Measurements from ENCODE around the gene ABHD12. TPM values are rescaled to one million over a fixed set of nuclear protein-coding genes. Genes with fewer than 3 reads are reported as not detected.

The ABHD12 gene
- total and polyA plus RNA-seq, 11 donors, result 15.6 to 43.8 (median 26.5) TPM

DNA sequence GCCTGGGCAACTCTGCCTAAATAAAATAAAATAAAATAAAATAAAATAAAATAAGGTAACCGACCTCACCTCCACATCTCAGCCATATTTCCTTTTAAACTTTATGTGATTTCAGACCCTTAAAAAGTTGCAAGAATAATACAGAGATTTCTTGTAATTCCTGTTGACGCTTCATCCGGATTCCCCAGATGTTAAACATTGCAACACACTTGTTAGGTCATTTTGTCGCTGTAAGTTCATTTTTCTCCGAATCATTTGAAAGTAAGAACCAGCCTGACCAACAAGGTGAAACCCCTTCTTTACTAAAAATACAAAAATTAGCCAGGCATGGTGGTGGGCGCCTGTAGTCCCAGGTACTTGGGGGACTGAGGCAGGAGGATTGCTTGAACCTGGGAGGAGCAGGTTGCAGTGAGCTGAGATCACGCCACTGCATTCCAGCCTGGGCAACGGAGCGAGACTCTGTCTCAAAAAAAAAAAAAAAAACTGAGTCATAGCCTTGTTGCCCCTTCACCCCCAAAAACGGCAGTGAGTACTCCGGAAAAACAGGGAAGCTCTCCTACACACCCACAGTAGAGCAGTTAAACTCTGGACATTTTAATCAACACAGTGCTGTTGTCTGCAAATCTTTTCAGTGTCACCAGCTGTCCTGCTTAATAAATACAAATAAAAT is 136.9 kb downstream of the ABHD12 start:
- no peaks in the 10 kb centered on the region for H3K9me3 ChIP-seq
- H3K27me3 ChIP-seq, result no peaks in the 10 kb centered on the region
- peaks cover 0 to 93% (median 60%) of the 10 kb centered on the region in 12 donors for H3K4me1 ChIP-seq
- DNase-seq (no peak), ATAC-seq (no peak)
- TF ChIP-seq POLR2A (IDR thresholded peaks at IDR 0.05), result no peak
- TF ChIP-seq CTCF (IDR thresholded peaks at IDR 0.05), result no peak
- 65 to 71% (median 68%) methylated on average over 11 of the region's 11 CpGs for WGBS, 4 donors
- intact Hi-C loops (cut with DNase I), result loop anchor here in 3 of 10 donors (2.0 to 5.0 kb wide), 3 partner anchors 27 to 256 kb away; no protein-coding TSS in a partner anchor
- H3K36me3 ChIP-seq, result peaks cover 0 to 11% (median 0%) of the 10 kb centered on the region in 9 donors
- peak overlapping the region; percentile 64 to 99 (median 96) for H3K27ac ChIP-seq
- peak overlapping the region in 2 of 12 donors; percentile 2 to 10 for H3K4me3 ChIP-seq

- Histone ChIP-seq H3K4me3 (peak overlapping the region in 2 of 12 donors; percentile 92 to 99), H3K36me3 (peaks cover 0 to 10% (median 0%) of the 10 kb centered on the region in 9 donors), H3K4me1 (peaks cover 0 to 84% (median 55%) of the 10 kb centered on the region in 12 donors), H3K9me3 (no peaks in the 10 kb centered on the region), H3K27ac (peak overlapping the region; percentile 34 to 99 (median 96)), H3K27me3 (no peaks in the 10 kb centered on the region)
- WGBS, 4 donors, result 48 to 71% (median 64%) methylated on average over 6 of the region's 6 CpGs
- ATAC-seq, result peak in 2 of 4 donors; percentile 21
- no peak for TF ChIP-seq POLR2A (IDR thresholded peaks at IDR 0.05)
- TF ChIP-seq CTCF (IDR thresholded peaks at IDR 0.05), result no peak
- no peak for DNase-seq
- intact Hi-C loops (cut with DNase I), result loop anchor here in 2 of 10 donors (5.0 kb wide), 2 partner anchors 39 to 256 kb away; no protein-coding TSS in a partner anchor
Measured at GRCh38 chr20:25252686-25253421, 137.8 kb downstream of the ABHD12 start.

- TF ChIP-seq CTCF (IDR thresholded peaks at IDR 0.05) (no peak), POLR2A (IDR thresholded peaks at IDR 0.05) (no peak)
- H3K27me3 ChIP-seq, result no peaks in the 10 kb centered on the region
- DNase-seq, result no peak
- peak overlapping the region in 4 of 12 donors; percentile 92 to 99 (median 93) for H3K4me3 ChIP-seq
- no peak for ATAC-seq
- intact Hi-C loops (cut with DNase I), result loop anchor here in 2 of 10 donors (5.0 kb wide), 2 partner anchors 40 to 255 kb away; no protein-coding TSS in a partner anchor
- no peaks in the 10 kb centered on the region for H3K9me3 ChIP-seq
- peaks cover 0 to 84% (median 55%) of the 10 kb centered on the region in 12 donors for H3K4me1 ChIP-seq
- WGBS, 4 donors, result 40 to 49% (median 43%) methylated on average over 5 to 6 of the region's 6 CpGs
- H3K36me3 ChIP-seq, result peaks cover 0 to 10% (median 0%) of the 10 kb centered on the region in 9 donors
- H3K27ac ChIP-seq, result peak overlapping the region; percentile 34 to 99 (median 96)
Measured at GRCh38 chr20:25252230-25252651, 138.4 kb downstream of the ABHD12 start.

- H3K9me3 ChIP-seq, result no peaks in the 10 kb centered on the region
- peak overlapping the region in 8 of 12 donors; percentile 15 to 99 (median 92) for H3K4me3 ChIP-seq
- H3K4me1 ChIP-seq, result peaks cover 0 to 84% (median 53%) of the 10 kb centered on the region in 12 donors
- intact Hi-C loops (cut with DNase I), result loop anchor here in 2 of 10 donors (5.0 kb wide), 2 partner anchors 41 to 254 kb away; no protein-coding TSS in a partner anchor
- ATAC-seq, result no peak
- no peak for DNase-seq
- H3K27ac ChIP-seq, result peak overlapping the region in 11 of 12 donors; percentile 41 to 99 (median 96)
- WGBS, 4 donors, result 36 to 56% (median 40%) methylated on average over 4 of the region's 4 CpGs
- H3K27me3 ChIP-seq, result no peaks in the 10 kb centered on the region
- TF ChIP-seq CTCF (IDR thresholded peaks at IDR 0.05), result no peak
- no peak for TF ChIP-seq POLR2A (IDR thresholded peaks at IDR 0.05)
- peaks cover 0 to 10% (median 0%) of the 10 kb centered on the region in 9 donors for H3K36me3 ChIP-seq
Measured at GRCh38 chr20:25251558-25251957, 139.1 kb downstream of the ABHD12 start.

All from heart left ventricle (tissue), 16 donors.